Ishikawa (cell line): ENCODE measurements around the gene SHISA9.

ENCODE experiments used
- CEBPB ChIP-seq: IDR thresholded peaks from 2 replicates; pipeline ENCODE4 v1.6.1; 2012
- CREB1 ChIP-seq: IDR thresholded peaks from 2 replicates; pipeline ENCODE4 v1.6.1; 2012; ENCODE audit warnings: low read depth
- EGR1 ChIP-seq: IDR thresholded peaks from 2 replicates; pipeline ENCODE4 v1.6.1; 2012
- EP300 ChIP-seq: IDR thresholded peaks from 2 replicates; pipeline ENCODE4 v1.6.1; 2012; ENCODE audit warnings: borderline replicate concordance
- FOXM1 ChIP-seq: IDR thresholded peaks from 2 replicates; pipeline ENCODE4 v1.6.1; 2012; ENCODE audit warnings: low read depth, borderline replicate concordance
- NFIC ChIP-seq: IDR thresholded peaks from 2 replicates; pipeline ENCODE4 v1.6.1; 2012
- RAD21 ChIP-seq: IDR thresholded peaks from 2 replicates; pipeline ENCODE4 v1.6.1; 2012; ENCODE audit warnings: low read depth
- TAF1 ChIP-seq: IDR thresholded peaks from 2 replicates; pipeline ENCODE4 v1.6.1; 2012; ENCODE audit warnings: low read depth, mild to moderate bottlenecking
- TCF12 ChIP-seq: IDR thresholded peaks from 2 replicates; pipeline ENCODE4 v1.6.1; 2012; ENCODE audit warnings: low read depth
- TEAD4 ChIP-seq: IDR thresholded peaks from 2 replicates; pipeline ENCODE4 v1.6.1; 2012
- YY1 ChIP-seq: IDR thresholded peaks from 2 replicates; pipeline ENCODE4 v1.6.1; 2012; ENCODE audit warnings: low read depth
- ZBTB7A ChIP-seq: IDR thresholded peaks from 2 replicates; pipeline ENCODE4 v1.6.1; 2012; ENCODE audit warnings: low read depth
- TF ChIP-seq, protein P1 (sequence below): IDR thresholded peaks from 2 replicates; pipeline ENCODE4 v1.6.1; 2012
- TF ChIP-seq, protein P2 (sequence below): IDR thresholded peaks from 2 replicates; pipeline ENCODE4 v1.6.1; 2012
- TF ChIP-seq, protein P3 (sequence below): IDR thresholded peaks from 2 replicates; pipeline ENCODE4 v1.6.1; 2012; ENCODE audit warnings: low read depth, mild to moderate bottlenecking

The SHISA9 gene

DNA sequence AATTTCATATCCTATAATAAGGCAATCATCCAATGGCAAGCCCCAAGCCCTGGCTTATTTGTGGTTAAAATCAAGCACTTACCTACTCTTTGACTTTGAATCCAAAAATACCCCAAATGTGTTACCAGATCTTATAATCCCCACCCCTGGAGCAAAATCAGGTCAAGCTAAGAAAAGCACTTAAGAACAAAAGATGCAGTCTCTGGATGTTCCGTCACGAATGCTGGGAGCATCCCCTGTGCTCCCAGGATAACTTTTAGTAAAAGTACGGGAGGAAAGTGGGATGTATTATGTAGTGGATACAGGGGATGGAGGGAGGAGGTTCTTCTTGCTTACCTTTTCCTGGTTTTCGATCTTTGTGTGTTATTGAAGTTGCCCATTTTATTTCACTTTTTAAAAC is 29.5 kb downstream of the SHISA9 start:
- TF ChIP-seq TCF12 = no peak
- TF ChIP-seq TEAD4 = no peak
- TF ChIP-seq NFIC = no peak
- TF ChIP-seq YY1 = no peak
- TF ChIP-seq, protein P1, sequence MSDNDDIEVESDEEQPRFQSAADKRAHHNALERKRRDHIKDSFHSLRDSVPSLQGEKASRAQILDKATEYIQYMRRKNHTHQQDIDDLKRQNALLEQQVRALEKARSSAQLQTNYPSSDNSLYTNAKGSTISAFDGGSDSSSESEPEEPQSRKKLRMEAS = no peak
- TF ChIP-seq, protein P2, sequence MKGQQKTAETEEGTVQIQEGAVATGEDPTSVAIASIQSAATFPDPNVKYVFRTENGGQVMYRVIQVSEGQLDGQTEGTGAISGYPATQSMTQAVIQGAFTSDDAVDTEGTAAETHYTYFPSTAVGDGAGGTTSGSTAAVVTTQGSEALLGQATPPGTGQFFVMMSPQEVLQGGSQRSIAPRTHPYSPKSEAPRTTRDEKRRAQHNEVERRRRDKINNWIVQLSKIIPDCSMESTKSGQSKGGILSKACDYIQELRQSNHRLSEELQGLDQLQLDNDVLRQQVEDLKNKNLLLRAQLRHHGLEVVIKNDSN = no peak
- no peak for TF ChIP-seq CEBPB
- no peak for TF ChIP-seq EP300
- no peak for TF ChIP-seq RAD21
- no peak for TF ChIP-seq TAF1
- TF ChIP-seq ZBTB7A = no peak

DNA sequence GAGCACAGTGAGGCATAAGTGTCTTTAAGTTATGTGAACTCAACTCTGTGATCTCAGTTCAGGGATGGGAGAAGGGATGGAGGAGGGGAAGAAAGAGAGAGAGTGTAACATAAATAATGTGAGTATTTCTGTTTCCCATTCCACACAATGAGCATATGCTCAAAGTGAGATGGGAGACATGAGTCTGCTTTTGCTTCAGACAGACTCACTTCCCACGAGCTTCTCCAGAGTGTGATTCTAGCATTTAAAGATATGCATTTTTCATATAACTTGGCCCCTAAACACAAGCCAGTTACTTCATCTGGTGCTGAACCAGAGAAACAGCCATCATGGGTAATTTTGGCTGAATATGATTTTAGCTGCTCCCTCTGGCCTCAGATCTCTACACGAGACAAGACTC is 35.0 kb downstream of the SHISA9 start:
- TF ChIP-seq CREB1 = no peak
- TF ChIP-seq, protein P1 = no peak
- TF ChIP-seq FOXM1 = no peak
- no peak for TF ChIP-seq EGR1
- no peak for TF ChIP-seq EP300
- no peak for TF ChIP-seq YY1
- no peak for TF ChIP-seq TCF12
- TF ChIP-seq TEAD4 = no peak
- TF ChIP-seq, protein P2 = no peak
- TF ChIP-seq TAF1 = no peak
- no peak for TF ChIP-seq NFIC
- TF ChIP-seq RAD21 = no peak
- TF ChIP-seq ZBTB7A = no peak
- TF ChIP-seq, protein P3, sequence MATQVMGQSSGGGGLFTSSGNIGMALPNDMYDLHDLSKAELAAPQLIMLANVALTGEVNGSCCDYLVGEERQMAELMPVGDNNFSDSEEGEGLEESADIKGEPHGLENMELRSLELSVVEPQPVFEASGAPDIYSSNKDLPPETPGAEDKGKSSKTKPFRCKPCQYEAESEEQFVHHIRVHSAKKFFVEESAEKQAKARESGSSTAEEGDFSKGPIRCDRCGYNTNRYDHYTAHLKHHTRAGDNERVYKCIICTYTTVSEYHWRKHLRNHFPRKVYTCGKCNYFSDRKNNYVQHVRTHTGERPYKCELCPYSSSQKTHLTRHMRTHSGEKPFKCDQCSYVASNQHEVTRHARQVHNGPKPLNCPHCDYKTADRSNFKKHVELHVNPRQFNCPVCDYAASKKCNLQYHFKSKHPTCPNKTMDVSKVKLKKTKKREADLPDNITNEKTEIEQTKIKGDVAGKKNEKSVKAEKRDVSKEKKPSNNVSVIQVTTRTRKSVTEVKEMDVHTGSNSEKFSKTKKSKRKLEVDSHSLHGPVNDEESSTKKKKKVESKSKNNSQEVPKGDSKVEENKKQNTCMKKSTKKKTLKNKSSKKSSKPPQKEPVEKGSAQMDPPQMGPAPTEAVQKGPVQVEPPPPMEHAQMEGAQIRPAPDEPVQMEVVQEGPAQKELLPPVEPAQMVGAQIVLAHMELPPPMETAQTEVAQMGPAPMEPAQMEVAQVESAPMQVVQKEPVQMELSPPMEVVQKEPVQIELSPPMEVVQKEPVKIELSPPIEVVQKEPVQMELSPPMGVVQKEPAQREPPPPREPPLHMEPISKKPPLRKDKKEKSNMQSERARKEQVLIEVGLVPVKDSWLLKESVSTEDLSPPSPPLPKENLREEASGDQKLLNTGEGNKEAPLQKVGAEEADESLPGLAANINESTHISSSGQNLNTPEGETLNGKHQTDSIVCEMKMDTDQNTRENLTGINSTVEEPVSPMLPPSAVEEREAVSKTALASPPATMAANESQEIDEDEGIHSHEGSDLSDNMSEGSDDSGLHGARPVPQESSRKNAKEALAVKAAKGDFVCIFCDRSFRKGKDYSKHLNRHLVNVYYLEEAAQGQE = no peak
- no peak for TF ChIP-seq CEBPB

DNA sequence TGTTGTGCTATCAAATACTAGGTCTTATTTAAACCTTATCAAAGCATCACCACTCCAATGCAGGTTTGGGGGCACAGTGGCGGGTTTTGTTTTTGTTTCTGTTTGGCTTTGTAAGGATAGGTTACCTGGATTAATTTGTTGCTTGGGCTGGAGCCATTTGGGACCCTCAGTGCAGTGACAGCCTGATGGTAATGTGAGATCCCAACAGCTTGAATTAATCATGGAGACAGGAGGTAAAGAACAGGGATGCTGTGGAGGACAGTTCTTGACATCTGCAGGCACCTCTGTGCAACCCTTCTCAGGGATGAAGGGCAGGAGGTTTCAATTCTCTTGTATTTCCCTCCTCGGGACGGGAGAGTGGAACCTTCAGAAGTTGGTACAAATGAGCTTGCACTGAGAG is 40.5 kb downstream of the SHISA9 start:
- TF ChIP-seq TEAD4 (no peak), ZBTB7A (no peak), EP300 (no peak), NFIC (no peak), FOXM1 (no peak), YY1 (no peak), CEBPB (no peak), EGR1 (no peak), RAD21 (no peak), TAF1 (no peak), TCF12 (no peak), CREB1 (no peak)
- TF ChIP-seq, protein P2 = no peak
- TF ChIP-seq, protein P1 = no peak
- TF ChIP-seq, protein P3 = no peak

DNA sequence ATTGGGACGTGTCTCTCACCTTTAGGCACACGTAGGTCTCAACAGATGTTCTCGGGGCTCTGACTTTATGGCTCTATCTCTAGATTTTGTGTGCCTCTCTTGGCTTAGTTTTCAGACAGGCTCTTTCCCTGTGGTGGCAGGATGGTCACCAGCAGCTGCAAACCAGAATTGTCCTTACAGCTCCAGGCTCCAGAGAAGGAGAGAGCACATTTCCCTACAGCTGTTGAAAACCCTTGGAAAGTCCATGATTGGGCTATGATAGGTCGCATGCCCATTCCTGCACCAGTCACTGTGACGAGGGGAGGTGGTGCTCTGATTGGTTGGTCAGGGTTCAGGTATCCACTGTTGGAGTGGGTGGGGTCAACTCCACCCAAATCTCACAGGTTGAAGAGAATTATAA is 41.5 kb downstream of the SHISA9 start:
- TF ChIP-seq FOXM1 (no peak), EP300 (no peak), YY1 (no peak), TCF12 (no peak), ZBTB7A (no peak), RAD21 (no peak), NFIC (no peak)
- TF ChIP-seq, protein P2 = no peak

DNA sequence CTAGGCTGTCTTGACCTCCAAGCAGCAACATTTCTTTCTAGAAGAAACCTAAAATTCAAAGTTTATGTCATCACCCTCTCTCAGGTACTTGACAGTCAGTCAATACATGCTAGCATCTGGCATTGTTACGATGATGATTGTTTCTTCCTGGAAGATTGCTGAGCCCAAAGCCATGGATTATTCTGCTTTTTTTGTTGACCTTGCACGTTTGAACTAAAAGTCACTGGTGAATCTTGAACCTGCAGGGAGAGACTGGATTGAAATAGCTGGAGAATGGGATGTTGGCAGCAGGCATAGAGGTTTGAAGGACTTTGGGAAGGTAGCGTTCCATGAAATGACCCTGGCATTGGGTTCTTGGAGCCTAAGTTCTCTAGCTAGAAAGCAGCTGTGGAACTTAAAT is 42.9 kb downstream of the SHISA9 start:
- TF ChIP-seq TCF12 = no peak
- no peak for TF ChIP-seq RAD21
- TF ChIP-seq FOXM1 = no peak
- no peak for TF ChIP-seq TEAD4
- TF ChIP-seq YY1 = no peak
- TF ChIP-seq, protein P1 = no peak
- no peak for TF ChIP-seq NFIC
- no peak for TF ChIP-seq CEBPB
- TF ChIP-seq CREB1 = no peak
- TF ChIP-seq ZBTB7A = no peak
- TF ChIP-seq EGR1 = no peak
- TF ChIP-seq, protein P2 = no peak
